Colonic mucosa (tissue), 4 donors: ENCODE data around the gene FGF14. TPM values are rescaled to one million over a fixed set of nuclear protein-coding genes. Genes with fewer than 3 reads are reported as not detected.

Experiments
- DNase-seq: peaks from one replicate; pipeline ENCODE4 v3.0.0-alpha.2; 2020
- H3K27ac ChIP-seq: fragments of 200-600 bp; one replicate; pipeline ENCODE4 v1.8.0; 2021
- H3K27me3 ChIP-seq: fragments of 200-600 bp; one replicate; pipeline ENCODE4 v1.8.0; 2021
- H3K36me3 ChIP-seq: fragments of 200-600 bp; one replicate; pipeline ENCODE4 v1.8.0; 2021
- H3K4me1 ChIP-seq: fragments of 200-600 bp; one replicate; pipeline ENCODE4 v1.8.0; 2021; ENCODE audit warnings: mild to moderate bottlenecking
- H3K4me3 ChIP-seq: fragments of 200-600 bp; one replicate; pipeline ENCODE4 v1.8.0; 2021
- H3K9ac ChIP-seq, 2 donors: one replicate each; pipeline ENCODE4 v1.7.0; 2013; ENCODE audit warnings: control low read depth in 2 of 2, low read depth in 2 of 2, low read length in 2 of 2
- H3K9me3 ChIP-seq: fragments of 200-600 bp; one replicate; pipeline ENCODE4 v1.8.0; 2021
- CTCF ChIP-seq: fragments of 200-600 bp; IDR thresholded peaks from one replicate; pipeline ENCODE4 v1.8.0; 2022; ENCODE audit warnings: antibody characterized with exemption, mild to moderate bottlenecking
- intact Hi-C: fragments of 100-400 bp; cut with DNase I; formaldehyde crosslinking; loops from one replicate; pipeline ENCODE4 v1.14.1; 2022
- microRNA-seq: library from miRNA; unstranded; fragments of <30 nt; microRNA quantifications from one replicate; pipeline ENCODE4, GENCODE V29; 2019
- total RNA-seq, 2 donors: library from RNA; stranded (reverse); fragmentation: NEBNext Ultra II Directional in 1 of 2; extraction: Animal tissue kit (Norgen Biotek cat#: 25700) in 1 of 2; gene quantifications; one replicate each; pipeline ENCODE4 v1.2.1, GENCODE V29; 2021
- donor health status: healthy.
- donor health status: DM: no; HTN: no; CAD: no.
- donor health status: DM: no; HTN: no; CAD: no.

Gene FGF14
- total RNA-seq, 2 donors from 2014 or later: 0.62 to 0.85 TPM

DNA sequence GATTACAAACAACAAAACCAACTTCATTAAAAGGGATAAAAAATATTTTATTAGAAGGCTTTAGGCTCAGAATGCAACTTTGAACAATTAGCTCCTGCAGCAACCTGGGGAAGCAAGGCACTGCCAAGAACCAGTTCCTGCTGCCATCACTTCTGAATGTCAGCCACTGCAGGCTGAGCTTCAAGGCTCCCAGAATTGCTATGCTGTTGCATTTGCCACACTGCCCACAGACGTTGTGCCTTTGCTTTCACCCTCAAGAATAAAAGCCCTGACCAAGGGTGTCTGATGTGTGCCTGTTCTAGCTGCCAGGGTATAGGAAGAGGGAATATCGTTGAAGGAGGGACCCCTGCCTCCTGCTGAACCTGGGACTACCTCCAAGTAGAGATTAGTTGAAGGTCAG lies 711.0 kb downstream of the FGF14 start:
- no peak for TF ChIP-seq CTCF
- H3K9me3 ChIP-seq: no peaks in the 10 kb centered on the region
- intact Hi-C loops: no loop called here
- DNase-seq: no peak
- H3K9ac ChIP-seq: no peak overlapping the region
- H3K27ac ChIP-seq: no peak overlapping the region
- no peaks in the 10 kb centered on the region for H3K27me3 ChIP-seq
- no peak overlapping the region for H3K4me3 ChIP-seq
- H3K36me3 ChIP-seq: no peaks in the 10 kb centered on the region
- H3K4me1 ChIP-seq: no peaks in the 10 kb centered on the region

DNA sequence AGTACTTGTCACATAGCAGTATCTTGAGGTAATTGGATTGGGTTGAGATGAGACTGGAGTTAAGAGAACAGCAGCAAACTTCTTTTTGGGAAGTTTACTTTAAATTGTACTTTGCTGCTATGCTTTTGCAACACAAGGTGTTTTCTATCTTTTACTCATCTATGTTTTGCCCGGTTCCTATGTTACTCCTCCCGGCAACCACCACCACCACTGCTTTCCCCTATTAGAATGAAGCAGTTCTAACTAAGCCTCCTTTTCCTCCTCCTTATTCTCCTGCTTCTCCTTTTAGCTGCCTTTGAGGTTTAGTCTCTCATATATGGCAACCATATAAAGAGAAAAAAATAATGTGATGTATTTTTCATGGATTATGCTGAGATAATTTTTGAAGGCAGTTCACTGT lies 715.8 kb downstream of the FGF14 start:
- TF ChIP-seq CTCF: no peak
- Histone ChIP-seq H3K9me3 (no peaks in the 10 kb centered on the region), H3K27ac (no peak overlapping the region), H3K4me3 (no peak overlapping the region), H3K36me3 (no peaks in the 10 kb centered on the region), H3K27me3 (no peaks in the 10 kb centered on the region), H3K4me1 (no peaks in the 10 kb centered on the region), H3K9ac (no peak overlapping the region)
- intact Hi-C loops: no loop called here
- no peak for DNase-seq

- Histone ChIP-seq H3K4me1 (no peaks in the 10 kb centered on the region), H3K9me3 (no peaks in the 10 kb centered on the region), H3K9ac (no peak overlapping the region), H3K27ac (no peak overlapping the region), H3K27me3 (no peaks in the 10 kb centered on the region), H3K36me3 (no peaks in the 10 kb centered on the region), H3K4me3 (no peak overlapping the region)
- no peak for TF ChIP-seq CTCF
- DNase-seq: no peak
- intact Hi-C loops: no loop called here
Observed at GRCh38 chr13:101681834-101682233, 720.0 kb downstream of the FGF14 start.

- Histone ChIP-seq H3K9ac (no peak overlapping the region), H3K4me1 (no peaks in the 10 kb centered on the region), H3K9me3 (no peaks in the 10 kb centered on the region), H3K27me3 (no peaks in the 10 kb centered on the region), H3K4me3 (no peak overlapping the region), H3K27ac (no peak overlapping the region), H3K36me3 (no peaks in the 10 kb centered on the region)
- no peak for DNase-seq
- no peak for TF ChIP-seq CTCF
- intact Hi-C loops: no loop called here
Observed at GRCh38 chr13:101673360-101674105, 728.3 kb downstream of the FGF14 start.

GRCh38 chr13:101661839-101662238 lies 740.0 kb downstream of the FGF14 start:
- Histone ChIP-seq H3K9me3 (no peaks in the 10 kb centered on the region), H3K27me3 (no peaks in the 10 kb centered on the region), H3K9ac (no peak overlapping the region), H3K4me3 (no peak overlapping the region), H3K27ac (no peak overlapping the region), H3K36me3 (no peaks in the 10 kb centered on the region), H3K4me1 (no peaks in the 10 kb centered on the region)
- no peak for DNase-seq
- TF ChIP-seq CTCF: no peak
- intact Hi-C loops: no loop called here

Small RNAs within 50 kb of the gene (microRNA-seq; reads per million reads assigned to microRNA genes)
- not detected for gene MIR2681
- not detected for gene MIR4705

Other genes with a start within 250 kb of the FGF14 start
- 10 to 100 TPM; 41.0 to 42.0 TPM for gene TPP2, start 194.9 kb upstream of the FGF14 start, total RNA-seq